Stimulated activated CD4-positive, alpha-beta T cell treated with anti-CD3 and anti-CD28 coated beads, Interleukin-15, amount 100 ng/mL, for 24 hours (primary cell): ENCODE data around the gene NBEA.

Experiments
- DNase-seq: peaks from one replicate; pipeline ENCODE4 v3.0.0-alpha.2; 2020

The NBEA gene

GRCh38 chr13:35518337-35518946, 576.4 kb downstream of the NBEA start:
- DNase-seq: no peak

- DNase-seq: no peak
Measured at GRCh38 chr13:35524171-35524570, 582.1 kb downstream of the NBEA start.

GRCh38 chr13:35526577-35526976, 584.5 kb downstream of the NBEA start:
- DNase-seq: no peak

- no peak for DNase-seq
Measured at GRCh38 chr13:35527451-35527850, 585.4 kb downstream of the NBEA start.

GRCh38 chr13:35530147-35530546, 588.1 kb downstream of the NBEA start:
- DNase-seq: no peak

GRCh38 chr13:35530581-35530980, 588.5 kb downstream of the NBEA start:
- DNase-seq: no peak

GRCh38 chr13:35531526-35531925, 589.5 kb downstream of the NBEA start:
- no peak for DNase-seq

GRCh38 chr13:35534343-35534742, 592.3 kb downstream of the NBEA start:
- no peak for DNase-seq

GRCh38 chr13:35548790-35549189, 606.7 kb downstream of the NBEA start:
- no peak for DNase-seq

GRCh38 chr13:35549481-35549880, 607.4 kb downstream of the NBEA start:
- no peak for DNase-seq

GRCh38 chr13:35552172-35552844, 610.2 kb downstream of the NBEA start:
- no peak for DNase-seq

GRCh38 chr13:35554972-35555623, 613.0 kb downstream of the NBEA start:
- no peak for DNase-seq

GRCh38 chr13:35557475-35557874, 615.4 kb downstream of the NBEA start:
- no peak for DNase-seq

- DNase-seq: no peak
Measured at GRCh38 chr13:35561540-35561939, 619.5 kb downstream of the NBEA start.

- DNase-seq: no peak
Measured at GRCh38 chr13:35565273-35565672, 623.2 kb downstream of the NBEA start.

GRCh38 chr13:35566340-35566739, 624.3 kb downstream of the NBEA start:
- no peak for DNase-seq

- DNase-seq: no peak
Measured at GRCh38 chr13:35567406-35567980, 625.4 kb downstream of the NBEA start.

- DNase-seq: no peak
Measured at GRCh38 chr13:35573639-35574038, 631.6 kb downstream of the NBEA start.

- DNase-seq: no peak
Measured at GRCh38 chr13:35592457-35592856, 650.4 kb downstream of the NBEA start.

- DNase-seq: no peak
Measured at GRCh38 chr13:35593651-35594050, 651.6 kb downstream of the NBEA start.

- DNase-seq: no peak
Measured at GRCh38 chr13:35594096-35594495, 652.0 kb downstream of the NBEA start.

- DNase-seq: no peak
Measured at GRCh38 chr13:35595181-35595580, 653.1 kb downstream of the NBEA start.

GRCh38 chr13:35596321-35597030, 654.4 kb downstream of the NBEA start:
- DNase-seq: no peak
